Lower leg skin (tissue), 3 donors: ENCODE results near the gene KLHDC3.

Experiments used
- POLR2A ChIP-seq, 2 donors: fragments of 450-650 bp; IDR thresholded peaks; one replicate each; pipeline ENCODE4 v1.6.1; 2016 to 2017; ENCODE audit warnings: antibody characterized with exemption in 2 of 2, mild to moderate bottlenecking in 1 of 2, moderate library complexity in 1 of 2
- TF ChIP-seq, protein P1 (sequence below), 3 donors: fragments of 450-650 bp; IDR thresholded peaks; one replicate each; pipeline ENCODE4 v1.5.1; 2016; ENCODE audit warnings: antibody characterized with exemption in 3 of 3, mild to moderate bottlenecking in 3 of 3, moderate library complexity in 2 of 3

- TF ChIP-seq, protein P1, sequence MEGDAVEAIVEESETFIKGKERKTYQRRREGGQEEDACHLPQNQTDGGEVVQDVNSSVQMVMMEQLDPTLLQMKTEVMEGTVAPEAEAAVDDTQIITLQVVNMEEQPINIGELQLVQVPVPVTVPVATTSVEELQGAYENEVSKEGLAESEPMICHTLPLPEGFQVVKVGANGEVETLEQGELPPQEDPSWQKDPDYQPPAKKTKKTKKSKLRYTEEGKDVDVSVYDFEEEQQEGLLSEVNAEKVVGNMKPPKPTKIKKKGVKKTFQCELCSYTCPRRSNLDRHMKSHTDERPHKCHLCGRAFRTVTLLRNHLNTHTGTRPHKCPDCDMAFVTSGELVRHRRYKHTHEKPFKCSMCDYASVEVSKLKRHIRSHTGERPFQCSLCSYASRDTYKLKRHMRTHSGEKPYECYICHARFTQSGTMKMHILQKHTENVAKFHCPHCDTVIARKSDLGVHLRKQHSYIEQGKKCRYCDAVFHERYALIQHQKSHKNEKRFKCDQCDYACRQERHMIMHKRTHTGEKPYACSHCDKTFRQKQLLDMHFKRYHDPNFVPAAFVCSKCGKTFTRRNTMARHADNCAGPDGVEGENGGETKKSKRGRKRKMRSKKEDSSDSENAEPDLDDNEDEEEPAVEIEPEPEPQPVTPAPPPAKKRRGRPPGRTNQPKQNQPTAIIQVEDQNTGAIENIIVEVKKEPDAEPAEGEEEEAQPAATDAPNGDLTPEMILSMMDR (IDR thresholded peaks at IDR 0.05) = no peak
- no peak for TF ChIP-seq POLR2A (IDR thresholded peaks at IDR 0.05)
These were observed 31.4 kb downstream of the KLHDC3 start for GRCh38 chr6:43045371-43045930.
